ENCODE data around the gene HGS.

HGS gene, protein sequence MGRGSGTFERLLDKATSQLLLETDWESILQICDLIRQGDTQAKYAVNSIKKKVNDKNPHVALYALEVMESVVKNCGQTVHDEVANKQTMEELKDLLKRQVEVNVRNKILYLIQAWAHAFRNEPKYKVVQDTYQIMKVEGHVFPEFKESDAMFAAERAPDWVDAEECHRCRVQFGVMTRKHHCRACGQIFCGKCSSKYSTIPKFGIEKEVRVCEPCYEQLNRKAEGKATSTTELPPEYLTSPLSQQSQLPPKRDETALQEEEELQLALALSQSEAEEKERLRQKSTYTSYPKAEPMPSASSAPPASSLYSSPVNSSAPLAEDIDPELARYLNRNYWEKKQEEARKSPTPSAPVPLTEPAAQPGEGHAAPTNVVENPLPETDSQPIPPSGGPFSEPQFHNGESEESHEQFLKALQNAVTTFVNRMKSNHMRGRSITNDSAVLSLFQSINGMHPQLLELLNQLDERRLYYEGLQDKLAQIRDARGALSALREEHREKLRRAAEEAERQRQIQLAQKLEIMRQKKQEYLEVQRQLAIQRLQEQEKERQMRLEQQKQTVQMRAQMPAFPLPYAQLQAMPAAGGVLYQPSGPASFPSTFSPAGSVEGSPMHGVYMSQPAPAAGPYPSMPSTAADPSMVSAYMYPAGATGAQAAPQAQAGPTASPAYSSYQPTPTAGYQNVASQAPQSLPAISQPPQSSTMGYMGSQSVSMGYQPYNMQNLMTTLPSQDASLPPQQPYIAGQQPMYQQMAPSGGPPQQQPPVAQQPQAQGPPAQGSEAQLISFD

DNA sequence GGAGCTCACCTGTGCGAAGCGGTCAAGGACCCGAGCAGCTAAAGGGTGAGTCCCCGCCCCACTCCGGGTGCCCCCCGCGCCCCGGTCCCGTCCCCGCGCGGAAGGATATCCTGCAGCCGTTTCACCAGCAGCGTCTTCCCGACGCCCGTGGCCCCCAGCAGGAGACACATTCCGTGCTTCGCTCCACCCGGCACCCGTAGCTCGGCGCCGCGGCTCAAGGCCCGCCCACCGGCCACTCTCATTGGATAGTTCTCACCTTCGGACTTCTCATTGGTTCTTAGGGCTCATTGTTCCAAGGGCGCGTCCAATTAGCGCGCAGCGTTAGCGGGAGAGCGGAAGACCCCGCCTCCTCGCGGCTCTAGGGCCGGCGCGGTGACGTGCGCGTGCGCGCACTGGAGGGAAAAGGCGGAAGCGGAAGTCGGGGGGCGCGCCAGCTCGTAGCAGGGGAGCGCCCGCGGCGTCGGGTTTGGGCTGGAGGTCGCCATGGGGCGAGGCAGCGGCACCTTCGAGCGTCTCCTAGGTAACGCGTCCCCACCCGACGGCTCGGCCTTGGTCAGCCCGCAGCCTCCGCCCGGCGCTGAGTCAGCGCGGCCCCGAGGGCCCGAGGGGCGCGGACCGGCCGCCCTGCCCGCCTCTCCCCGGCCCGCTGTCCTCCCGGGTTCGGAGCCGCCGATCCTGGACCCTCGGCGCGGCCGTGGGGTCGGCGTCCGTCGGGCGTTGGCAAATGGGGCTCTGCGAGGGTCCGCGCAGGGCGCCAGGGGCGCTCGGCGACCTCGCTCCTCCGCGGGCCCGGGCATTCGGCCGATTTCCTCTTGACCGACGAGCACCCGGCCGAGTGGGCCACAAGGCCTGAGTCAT is at the start of gene HGS, which contains the start of gene ARL16:
Gene HGS, plus strand, starts transcription at position 428 of the 858 bp plus-strand sequence. Its CDS starts 56 bp downstream, at position 484.
Gene ARL16, minus strand, starts transcription at position 214 of the 858 bp plus-strand sequence. Its CDS starts 44 bp downstream, at position 170.
- peaks cover 42% of the 10 kb centered on the region for H3K36me3 ChIP-seq (ENCODE audit: control insufficient read depth, insufficient read depth, low read length)
- H3K27me3 ChIP-seq (ENCODE audit: control insufficient read depth, insufficient read depth, low read length): no peaks in the 10 kb centered on the region
- no peaks in the 10 kb centered on the region for H3K9me3 ChIP-seq (ENCODE audit: control insufficient read depth, insufficient read depth, low read length)
- H3K9ac ChIP-seq (ENCODE audit: low read depth, low read length): peak within 1 kb of the TSS; percentile 90
- H3K4me1 ChIP-seq (ENCODE audit: control insufficient read depth, insufficient read depth, low read length): peaks cover 6% of the 10 kb centered on the region
- peak within 1 kb of the TSS; percentile 82 for H3K4me3 ChIP-seq (ENCODE audit: low read depth, low read length)

DNA sequence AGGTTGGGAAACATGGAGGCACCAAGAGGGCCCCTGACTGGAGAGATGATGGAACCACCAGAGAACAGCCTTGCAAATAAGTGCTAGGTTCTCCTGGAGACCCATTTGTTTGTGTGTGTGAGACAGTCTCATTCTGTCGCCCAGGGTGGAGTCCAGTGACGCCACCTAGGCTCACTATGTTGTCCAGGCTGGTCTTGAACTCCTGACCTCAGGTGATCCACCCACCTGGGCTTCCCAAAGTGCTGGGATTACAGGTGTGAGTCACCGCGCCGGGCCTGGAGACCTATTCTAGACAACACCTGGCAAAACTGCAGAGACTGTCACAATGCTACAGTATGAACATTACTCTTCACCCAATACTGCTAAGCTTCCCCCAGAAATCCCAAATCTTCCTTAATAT is 48.4 kb upstream of the HGS start:
- no peak overlapping the region for H3K9ac ChIP-seq (ENCODE audit: low read depth, low read length)
- no peaks in the 10 kb centered on the region for H3K27me3 ChIP-seq (ENCODE audit: control insufficient read depth, insufficient read depth, low read length)
- no peaks in the 10 kb centered on the region for H3K9me3 ChIP-seq (ENCODE audit: control insufficient read depth, insufficient read depth, low read length)
- peak overlapping the region; percentile 97 for H3K4me3 ChIP-seq (ENCODE audit: low read depth, low read length)
- H3K4me1 ChIP-seq (ENCODE audit: control insufficient read depth, insufficient read depth, low read length): no peaks in the 10 kb centered on the region
- H3K36me3 ChIP-seq (ENCODE audit: control insufficient read depth, insufficient read depth, low read length): no peaks in the 10 kb centered on the region

GRCh38 chr17:81635973-81636504 is 47.8 kb upstream of the HGS start:
- Histone ChIP-seq H3K9me3 (ENCODE audit: control insufficient read depth, insufficient read depth, low read length) (no peaks in the 10 kb centered on the region), H3K4me3 (ENCODE audit: low read depth, low read length) (peak overlapping the region; percentile 97), H3K9ac (ENCODE audit: low read depth, low read length) (peak overlapping the region; percentile 88), H3K36me3 (ENCODE audit: control insufficient read depth, insufficient read depth, low read length) (no peaks in the 10 kb centered on the region), H3K4me1 (ENCODE audit: control insufficient read depth, insufficient read depth, low read length) (no peaks in the 10 kb centered on the region), H3K27me3 (ENCODE audit: control insufficient read depth, insufficient read depth, low read length) (no peaks in the 10 kb centered on the region)

DNA sequence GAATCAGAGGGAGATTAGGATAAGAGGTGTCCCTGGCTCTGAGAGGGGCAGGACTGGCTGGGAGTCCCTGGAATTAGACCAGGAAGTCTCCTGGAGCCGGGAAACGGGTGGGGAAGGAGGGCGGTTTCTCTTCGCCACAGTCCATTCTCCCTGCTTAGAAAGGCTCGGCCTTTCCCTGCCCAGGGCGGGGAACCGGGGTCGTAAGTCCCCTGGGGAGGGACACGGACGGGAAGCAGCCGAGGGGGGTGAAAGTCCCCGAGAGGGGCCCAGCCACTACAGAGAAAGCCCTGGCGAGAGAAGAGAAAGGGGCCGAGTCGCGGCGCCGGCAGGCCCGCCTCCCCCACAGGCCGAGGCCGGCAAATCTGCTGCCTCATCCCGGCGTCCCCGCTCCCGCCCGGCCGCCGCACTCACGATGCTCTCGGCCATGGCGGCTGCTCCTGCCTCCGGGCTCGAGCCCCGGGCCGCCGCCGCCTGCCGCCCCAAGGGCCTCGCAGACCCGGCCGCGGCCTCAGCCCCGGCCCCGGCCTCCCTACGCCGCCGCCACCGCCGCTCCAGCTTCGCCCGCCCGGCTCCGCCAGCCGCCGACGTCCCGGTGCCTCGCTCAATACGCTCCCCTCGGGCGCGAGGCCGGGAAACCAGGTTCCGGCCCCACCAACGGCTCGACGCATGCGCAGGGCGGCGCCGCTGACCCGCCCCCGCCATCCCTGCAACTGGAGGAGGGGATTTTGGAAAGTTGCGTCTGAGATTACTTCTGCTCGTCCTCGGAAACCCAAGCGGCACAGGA is 47.1 kb upstream of the HGS start, which contains the start of the genes NPLOC4 and TSPAN10:
Gene NPLOC4, minus strand, starts transcription at position 608 of the 784 bp plus-strand sequence. Its CDS starts 182 bp downstream, at position 426.
Gene TSPAN10, plus strand, starts transcription at position 692 of the 784 bp plus-strand sequence. CDS start 5,217 bp downstream, outside the sequence.
- peak within 1 kb of the TSS; percentile 88 for H3K9ac ChIP-seq (ENCODE audit: low read depth, low read length)
- H3K27me3 ChIP-seq (ENCODE audit: control insufficient read depth, insufficient read depth, low read length): no peaks in the 10 kb centered on the region
- peak within 1 kb of the TSS; percentile 97 for H3K4me3 ChIP-seq (ENCODE audit: low read depth, low read length)
- H3K36me3 ChIP-seq (ENCODE audit: control insufficient read depth, insufficient read depth, low read length): no peaks in the 10 kb centered on the region
- H3K4me1 ChIP-seq (ENCODE audit: control insufficient read depth, insufficient read depth, low read length): no peaks in the 10 kb centered on the region
- no peaks in the 10 kb centered on the region for H3K9me3 ChIP-seq (ENCODE audit: control insufficient read depth, insufficient read depth, low read length)

GRCh38 chr17:81638683-81639082 is 45.1 kb upstream of the HGS start:
- Histone ChIP-seq H3K9me3 (ENCODE audit: control insufficient read depth, insufficient read depth, low read length) (no peaks in the 10 kb centered on the region), H3K9ac (ENCODE audit: low read depth, low read length) (no peak overlapping the region), H3K4me3 (ENCODE audit: low read depth, low read length) (no peak overlapping the region)

GRCh38 chr17:81640011-81640410 is 43.8 kb upstream of the HGS start:
- Histone ChIP-seq H3K9me3 (ENCODE audit: control insufficient read depth, insufficient read depth, low read length) (no peaks in the 10 kb centered on the region), H3K9ac (ENCODE audit: low read depth, low read length) (no peak overlapping the region), H3K4me1 (ENCODE audit: control insufficient read depth, insufficient read depth, low read length) (no peaks in the 10 kb centered on the region), H3K36me3 (ENCODE audit: control insufficient read depth, insufficient read depth, low read length) (no peaks in the 10 kb centered on the region), H3K27me3 (ENCODE audit: control insufficient read depth, insufficient read depth, low read length) (no peaks in the 10 kb centered on the region), H3K4me3 (ENCODE audit: low read depth, low read length) (no peak overlapping the region)

More at GRCh38 chr17:81638683-81639082, 45.1 kb upstream of the HGS start:
- Histone ChIP-seq H3K27me3 (ENCODE audit: control insufficient read depth, insufficient read depth, low read length) (no peaks in the 10 kb centered on the region), H3K36me3 (ENCODE audit: control insufficient read depth, insufficient read depth, low read length) (no peaks in the 10 kb centered on the region), H3K4me1 (ENCODE audit: control insufficient read depth, insufficient read depth, low read length) (no peaks in the 10 kb centered on the region)

- Histone ChIP-seq H3K9ac (ENCODE audit: low read depth, low read length) (no peak overlapping the region), H3K36me3 (ENCODE audit: control insufficient read depth, insufficient read depth, low read length) (no peaks in the 10 kb centered on the region), H3K9me3 (ENCODE audit: control insufficient read depth, insufficient read depth, low read length) (no peaks in the 10 kb centered on the region), H3K4me1 (ENCODE audit: control insufficient read depth, insufficient read depth, low read length) (no peaks in the 10 kb centered on the region), H3K27me3 (ENCODE audit: control insufficient read depth, insufficient read depth, low read length) (peaks cover 4% of the 10 kb centered on the region), H3K4me3 (ENCODE audit: low read depth, low read length) (no peak overlapping the region)
Observed at GRCh38 chr17:81641825-81642489, 41.9 kb upstream of the HGS start.

- H3K27me3 ChIP-seq (ENCODE audit: control insufficient read depth, insufficient read depth, low read length): peaks cover 22% of the 10 kb centered on the region
- no peak overlapping the region for H3K4me3 ChIP-seq (ENCODE audit: low read depth, low read length)
- no peaks in the 10 kb centered on the region for H3K9me3 ChIP-seq (ENCODE audit: control insufficient read depth, insufficient read depth, low read length)
- no peaks in the 10 kb centered on the region for H3K36me3 ChIP-seq (ENCODE audit: control insufficient read depth, insufficient read depth, low read length)
- H3K9ac ChIP-seq (ENCODE audit: low read depth, low read length): no peak overlapping the region
- peaks cover 5% of the 10 kb centered on the region for H3K4me1 ChIP-seq (ENCODE audit: control insufficient read depth, insufficient read depth, low read length)
Observed at GRCh38 chr17:81644496-81644895, 39.3 kb upstream of the HGS start.

DNA sequence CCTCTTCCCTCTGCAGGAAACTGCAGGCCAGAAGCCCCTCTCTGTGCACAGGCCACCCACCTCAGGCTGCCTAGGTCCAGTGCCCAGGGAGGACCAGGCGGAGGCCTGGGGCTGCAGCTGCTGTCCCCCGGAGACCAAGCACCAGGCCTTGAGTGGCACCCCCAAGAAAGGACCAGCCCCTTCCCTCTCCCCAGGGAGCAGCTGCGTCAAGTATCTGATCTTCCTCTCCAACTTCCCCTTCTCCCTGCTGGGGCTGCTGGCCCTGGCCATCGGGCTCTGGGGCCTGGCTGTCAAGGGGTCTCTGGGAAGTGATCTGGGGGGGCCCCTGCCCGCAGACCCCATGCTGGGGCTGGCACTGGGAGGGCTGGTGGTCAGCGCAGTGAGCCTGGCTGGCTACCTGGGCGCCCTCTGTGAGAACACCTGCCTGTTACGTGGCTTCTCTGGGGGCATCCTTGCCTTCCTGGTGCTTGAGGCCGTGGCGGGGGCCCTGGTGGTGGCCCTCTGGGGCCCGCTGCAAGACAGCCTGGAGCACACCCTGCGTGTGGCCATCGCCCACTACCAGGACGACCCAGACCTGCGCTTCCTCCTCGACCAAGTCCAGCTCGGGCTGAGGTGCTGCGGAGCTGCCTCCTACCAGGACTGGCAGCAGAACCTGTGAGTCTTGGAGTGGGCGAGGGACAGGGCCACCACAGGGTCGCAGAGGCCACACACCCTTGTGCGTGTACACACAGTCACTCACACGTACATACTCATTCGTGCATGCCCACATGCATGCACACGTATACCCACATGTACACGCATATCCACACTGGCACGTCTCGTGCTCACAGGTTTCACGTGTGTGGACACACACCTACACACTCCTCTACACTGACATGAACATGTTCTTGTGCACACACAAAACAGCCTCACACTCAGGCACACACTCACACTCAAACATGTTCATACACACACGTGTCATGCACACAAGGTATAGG is 38.5 kb upstream of the HGS start:
- Histone ChIP-seq H3K27me3 (ENCODE audit: control insufficient read depth, insufficient read depth, low read length) (peaks cover 22% of the 10 kb centered on the region), H3K9ac (ENCODE audit: low read depth, low read length) (no peak overlapping the region), H3K9me3 (ENCODE audit: control insufficient read depth, insufficient read depth, low read length) (no peaks in the 10 kb centered on the region), H3K4me3 (ENCODE audit: low read depth, low read length) (no peak overlapping the region), H3K36me3 (ENCODE audit: control insufficient read depth, insufficient read depth, low read length) (no peaks in the 10 kb centered on the region), H3K4me1 (ENCODE audit: control insufficient read depth, insufficient read depth, low read length) (peaks cover 5% of the 10 kb centered on the region)
